Erythroblast (primary cell): Measurements from ENCODE around the gene CCNY.

ENCODE experiments used
- GATA1 ChIP-seq: IDR thresholded peaks from 2 replicates; pipeline ENCODE4 v1.6.1; 2011; ENCODE audit warnings: low read depth, mild to moderate bottlenecking, control low read depth, low read length, moderate library complexity
- POLR2A ChIP-seq: IDR thresholded peaks from 2 replicates; pipeline ENCODE4 v1.6.1; 2011; ENCODE audit warnings: mild to moderate bottlenecking, low read length

DNA sequence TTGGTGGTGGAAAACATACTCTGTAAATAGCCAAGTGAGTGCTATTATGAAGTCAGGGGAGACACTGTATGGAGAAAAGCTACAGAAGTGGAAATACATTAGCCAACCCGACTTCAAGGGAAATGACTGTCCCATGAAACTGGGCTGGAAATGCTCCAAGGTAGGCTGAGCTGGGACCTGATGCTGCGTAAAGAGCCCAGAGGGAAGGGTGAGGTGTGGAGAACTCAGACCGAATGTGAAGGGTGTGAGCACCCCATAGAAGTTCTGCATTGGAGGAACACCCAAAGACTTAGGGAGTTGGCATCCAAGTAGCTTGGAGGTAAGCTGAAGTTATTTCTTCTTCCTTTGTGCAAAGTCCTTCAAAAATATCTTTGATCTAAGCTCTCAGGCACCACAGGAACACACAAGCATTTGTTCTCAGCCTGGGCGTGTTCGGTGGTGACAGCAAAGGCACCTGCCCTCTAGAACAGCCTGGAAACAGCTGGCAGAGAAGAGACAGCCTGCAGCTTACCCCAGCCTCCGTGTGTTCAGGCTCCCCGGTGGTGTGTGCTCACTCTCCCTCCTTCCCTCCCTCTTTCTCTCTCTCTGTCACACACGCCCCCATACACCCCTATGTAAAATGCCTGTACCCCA, 249.7 kb downstream of the CCNY start:
- TF ChIP-seq POLR2A (no peak), GATA1 (no peak)
